ENCODE results near the gene GDPD4. TPM values are rescaled to one million over a fixed set of nuclear protein-coding genes. Genes with fewer than 3 reads are reported as not detected.

Gene GDPD4
- total and polyA plus RNA-seq, 3 experiments from 2014 or later: not detected

DNA sequence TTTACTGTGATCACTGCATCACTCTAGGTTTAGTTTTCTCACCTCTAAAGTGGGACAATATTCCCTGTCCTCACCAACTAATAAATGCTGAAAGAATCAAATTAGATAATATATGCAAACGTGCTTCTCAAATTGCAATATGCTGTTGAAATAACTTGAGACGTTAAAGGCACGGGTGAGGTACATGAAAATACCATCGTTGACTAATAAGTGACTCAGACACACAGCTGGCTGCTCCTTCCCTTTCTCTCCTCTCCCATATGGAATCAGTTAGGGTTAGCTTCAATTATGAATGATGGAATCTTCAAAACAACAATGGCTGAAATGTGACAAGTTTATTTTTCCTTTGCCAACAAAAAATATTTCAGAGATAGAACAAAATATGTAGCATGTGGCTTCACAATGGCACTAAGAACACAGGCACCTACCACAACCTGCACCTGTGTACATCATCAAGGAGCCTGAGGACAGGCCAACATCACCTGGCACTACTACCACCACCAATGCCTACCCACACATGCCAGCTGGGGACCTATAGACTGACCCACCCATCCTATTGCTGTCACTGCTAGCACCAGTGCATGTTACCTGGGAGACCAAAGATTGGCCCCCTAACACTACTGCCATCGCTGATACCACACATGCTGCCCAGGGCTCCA, 13.7 kb downstream of the GDPD4 start:
- CTCF ChIA-PET: interaction anchor here (1.4 kb wide), 1 partner anchor 9 kb away, joined by 3 read pairs; no protein-coding TSS in a partner anchor

DNA sequence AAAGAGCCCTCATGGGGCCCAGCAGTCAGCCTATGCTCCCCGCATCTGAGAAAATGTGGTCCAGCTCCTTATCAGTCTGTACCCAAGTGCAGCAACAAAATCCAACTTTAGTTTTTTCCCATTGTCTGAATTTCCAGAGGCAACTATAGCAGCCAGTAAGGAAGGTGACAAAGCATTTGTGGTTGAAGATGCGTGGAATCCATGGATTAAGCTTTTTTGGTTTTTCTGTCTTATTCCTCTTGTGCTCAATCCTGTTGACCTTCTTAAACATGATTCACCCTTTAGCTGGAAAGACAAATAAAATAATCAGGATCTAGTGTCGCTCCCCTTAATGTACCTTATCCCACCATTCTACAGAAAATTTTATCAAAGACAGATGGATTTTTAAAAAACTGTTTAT, 14.3 kb downstream of the GDPD4 start:
- H3K27ac Mint-ChIP-seq: no peak overlapping the region
- ChIA-PET POLR2A (no interaction called here), CTCF (interaction anchor here (1.4 kb wide), 1 partner anchor 9 kb away, joined by 3 read pairs; no protein-coding TSS in a partner anchor)
- no peaks in the 10 kb centered on the region for H3K4me1 Mint-ChIP-seq
- no peak overlapping the region for H3K4me3 Mint-ChIP-seq
- H3K27me3 Mint-ChIP-seq: peaks cover 8 to 50% of the 10 kb centered on the region in 2 donors
- DNase-seq: no peak
- no peaks in the 10 kb centered on the region for H3K36me3 Mint-ChIP-seq
- no peak overlapping the region for H3K4me3 ChIP-seq (ENCODE audit: low read length)
- no peaks in the 10 kb centered on the region for H3K27me3 ChIP-seq (ENCODE audit: insufficient read depth, low read length, poor library complexity, severe bottlenecking)
- no peak overlapping the region for H3K27ac ChIP-seq (ENCODE audit: low read depth, low read length)
- no peaks in the 10 kb centered on the region for H3K36me3 ChIP-seq (ENCODE audit: insufficient read depth, low read length)
- H3K4me1 ChIP-seq (ENCODE audit: insufficient read depth, low read length): no peaks in the 10 kb centered on the region
- no peaks in the 10 kb centered on the region for H3K9me3 Mint-ChIP-seq
- no peaks in the 10 kb centered on the region for H3K9me3 ChIP-seq (ENCODE audit: low read length)

More for the DNA sequence above, 13.7 kb downstream of the GDPD4 start:
- no peaks in the 10 kb centered on the region for H3K4me1 Mint-ChIP-seq
- DNase-seq: no peak
- no peaks in the 10 kb centered on the region for H3K36me3 Mint-ChIP-seq
- Histone ChIP-seq H3K9me3 (ENCODE audit: low read length) (no peaks in the 10 kb centered on the region), H3K4me3 (ENCODE audit: low read length) (no peak overlapping the region), H3K27ac (ENCODE audit: low read depth, low read length) (no peak overlapping the region), H3K36me3 (ENCODE audit: insufficient read depth, low read length) (no peaks in the 10 kb centered on the region), H3K27me3 (ENCODE audit: insufficient read depth, low read length, poor library complexity, severe bottlenecking) (no peaks in the 10 kb centered on the region), H3K4me1 (ENCODE audit: insufficient read depth, low read length) (no peaks in the 10 kb centered on the region)
- POLR2A ChIA-PET: no interaction called here
- H3K27me3 Mint-ChIP-seq: peaks cover 8 to 49% of the 10 kb centered on the region in 2 donors
- no peak overlapping the region for H3K27ac Mint-ChIP-seq
- H3K9me3 Mint-ChIP-seq: no peaks in the 10 kb centered on the region
- no peak overlapping the region for H3K4me3 Mint-ChIP-seq

DNA sequence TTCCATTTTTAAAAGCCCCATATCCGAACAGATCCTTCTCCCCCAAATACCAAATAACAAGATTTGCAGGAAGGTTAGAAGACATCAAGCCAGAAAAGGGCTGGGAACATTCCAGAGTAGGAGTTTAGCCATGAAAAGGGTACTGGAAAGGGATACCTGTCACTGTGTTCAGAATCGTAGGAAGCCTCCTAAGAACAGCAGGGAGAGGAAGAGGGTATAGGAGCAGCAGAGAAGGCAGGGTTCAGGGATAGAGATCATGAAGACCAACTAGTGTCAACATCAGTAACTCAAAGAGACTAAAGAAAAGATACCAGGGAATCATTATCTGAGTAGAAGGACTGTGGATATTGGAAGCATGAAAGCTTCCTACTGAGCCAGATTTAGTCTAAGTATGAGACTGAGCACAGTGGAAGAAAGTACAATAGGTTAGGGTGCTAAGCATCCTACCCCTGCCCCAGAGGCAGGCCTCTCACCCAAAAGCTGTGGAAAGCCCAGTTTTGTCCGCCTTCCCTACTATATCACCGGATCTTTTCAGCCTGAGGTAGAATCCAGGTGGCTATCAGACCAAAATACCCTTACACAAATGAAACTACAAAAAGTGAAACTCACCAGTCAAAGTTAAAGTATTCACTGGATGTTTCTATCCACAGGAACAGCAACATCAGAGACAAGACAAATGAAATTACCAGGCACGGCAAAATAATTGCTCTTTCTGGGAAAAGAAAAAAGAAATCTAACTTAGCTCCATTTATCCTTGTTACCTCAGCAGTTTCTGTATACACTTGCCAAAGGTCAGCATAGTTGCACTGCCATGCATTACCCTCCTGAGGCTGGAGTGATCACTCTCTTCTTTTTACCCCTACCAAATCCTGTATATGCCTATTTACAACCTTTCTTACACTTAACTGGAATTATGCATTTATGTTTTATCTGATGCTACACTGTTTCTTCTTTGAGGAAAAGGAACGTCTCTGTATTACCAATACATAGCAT, 16.7 kb downstream of the GDPD4 start:
- Histone ChIP-seq H3K9me3 (ENCODE audit: low read length) (no peaks in the 10 kb centered on the region), H3K4me1 (ENCODE audit: insufficient read depth, low read length) (no peaks in the 10 kb centered on the region), H3K27me3 (ENCODE audit: insufficient read depth, low read length, poor library complexity, severe bottlenecking) (no peaks in the 10 kb centered on the region), H3K27ac (ENCODE audit: low read depth, low read length) (no peak overlapping the region), H3K4me3 (ENCODE audit: low read length) (no peak overlapping the region), H3K36me3 (ENCODE audit: insufficient read depth, low read length) (no peaks in the 10 kb centered on the region)
- peaks cover 16 to 52% of the 10 kb centered on the region in 2 donors for H3K27me3 Mint-ChIP-seq
- H3K36me3 Mint-ChIP-seq: no peaks in the 10 kb centered on the region
- H3K9me3 Mint-ChIP-seq: peaks cover 0 to 6% (median 0%) of the 10 kb centered on the region in 5 donors
- H3K27ac Mint-ChIP-seq: no peak overlapping the region
- H3K4me3 Mint-ChIP-seq: no peak overlapping the region
- DNase-seq: no peak
- no peaks in the 10 kb centered on the region for H3K4me1 Mint-ChIP-seq
- POLR2A ChIA-PET: no interaction called here
- CTCF ChIA-PET: no interaction called here

DNA sequence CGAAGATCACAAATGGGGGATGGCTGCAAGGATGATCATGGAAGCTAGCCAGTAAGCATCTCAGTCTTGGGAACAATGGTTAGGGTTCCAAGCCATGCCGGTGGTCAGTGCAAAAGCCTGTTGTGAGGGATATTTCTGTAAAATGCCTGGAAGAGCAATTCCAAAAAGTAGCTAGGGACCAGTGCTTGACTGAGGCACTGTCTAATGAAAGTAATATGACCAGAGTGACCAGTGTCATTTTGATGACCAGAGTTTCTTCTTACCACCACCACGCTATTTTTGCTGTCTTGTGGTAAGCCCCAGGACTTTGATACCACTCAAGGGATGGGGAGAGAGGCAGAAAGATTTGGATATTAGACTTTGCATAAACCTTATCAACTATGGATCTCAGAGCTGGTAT, 18.4 kb downstream of the GDPD4 start:
- peaks cover 0 to 6% (median 0%) of the 10 kb centered on the region in 5 donors for H3K9me3 Mint-ChIP-seq
- H3K36me3 ChIP-seq (ENCODE audit: insufficient read depth, low read length): no peaks in the 10 kb centered on the region
- peaks cover 20 to 50% of the 10 kb centered on the region in 2 donors for H3K27me3 Mint-ChIP-seq
- no peaks in the 10 kb centered on the region for H3K4me1 Mint-ChIP-seq
- CTCF ChIA-PET: no interaction called here
- H3K4me3 ChIP-seq (ENCODE audit: low read length): no peak overlapping the region
- H3K27me3 ChIP-seq (ENCODE audit: insufficient read depth, low read length, poor library complexity, severe bottlenecking): no peaks in the 10 kb centered on the region
- H3K4me3 Mint-ChIP-seq: no peak overlapping the region
- H3K9me3 ChIP-seq (ENCODE audit: low read length): no peaks in the 10 kb centered on the region
- H3K4me1 ChIP-seq (ENCODE audit: insufficient read depth, low read length): no peaks in the 10 kb centered on the region
- H3K36me3 Mint-ChIP-seq: no peaks in the 10 kb centered on the region
- POLR2A ChIA-PET: no interaction called here
- no peak overlapping the region for H3K27ac Mint-ChIP-seq
- H3K27ac ChIP-seq (ENCODE audit: low read depth, low read length): no peak overlapping the region
- no peak for DNase-seq

DNA sequence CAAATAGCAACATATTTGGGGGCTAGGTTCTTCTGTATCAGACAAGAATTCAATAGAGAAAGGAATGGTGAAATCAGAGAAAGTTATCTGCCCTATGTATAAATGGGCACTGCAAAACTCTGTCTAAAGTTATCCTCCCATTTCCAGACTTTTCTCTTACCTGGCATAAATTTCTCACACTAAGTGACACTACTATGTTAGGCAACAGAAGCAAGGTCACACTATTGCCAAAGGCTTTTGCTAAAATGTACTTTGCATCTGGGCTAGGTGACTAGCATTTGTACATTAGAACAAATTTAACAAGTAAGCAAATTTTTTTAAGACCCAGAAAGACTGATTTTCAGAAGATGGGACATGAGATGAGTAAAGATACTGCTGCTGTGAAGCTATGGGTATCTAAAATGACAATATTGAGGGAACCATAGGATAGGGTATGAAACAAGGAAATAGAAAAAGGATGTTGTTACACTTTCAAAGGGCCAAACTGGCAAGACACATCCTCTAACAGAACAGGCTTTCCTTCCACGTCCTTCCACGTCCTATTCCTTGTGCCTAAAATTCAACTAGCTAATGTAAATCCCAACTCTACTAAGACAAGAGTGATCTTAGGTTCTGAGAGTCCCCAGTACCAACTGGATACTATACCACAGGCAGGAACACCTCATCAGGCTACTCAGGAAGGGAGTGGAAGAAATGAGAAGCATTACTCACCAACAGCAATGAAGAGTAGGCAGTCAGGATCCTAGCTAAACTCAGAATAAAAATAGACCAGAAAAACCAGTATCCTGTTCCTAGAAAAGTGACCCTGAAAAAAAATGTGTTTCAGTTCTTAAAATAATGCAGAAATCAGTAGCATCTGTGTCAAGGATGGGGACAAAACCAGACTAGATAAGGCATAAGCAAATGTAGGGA, 22.6 kb downstream of the GDPD4 start:
- Histone ChIP-seq H3K4me3 (ENCODE audit: low read length) (no peak overlapping the region), H3K27me3 (ENCODE audit: insufficient read depth, low read length, poor library complexity, severe bottlenecking) (no peaks in the 10 kb centered on the region), H3K9me3 (ENCODE audit: low read length) (no peaks in the 10 kb centered on the region), H3K27ac (ENCODE audit: low read depth, low read length) (no peak overlapping the region), H3K4me1 (ENCODE audit: insufficient read depth, low read length) (no peaks in the 10 kb centered on the region), H3K36me3 (ENCODE audit: insufficient read depth, low read length) (no peaks in the 10 kb centered on the region)
- Mint-ChIP-seq H3K4me1 (no peaks in the 10 kb centered on the region), H3K9me3 (peaks cover 0 to 6% (median 0%) of the 10 kb centered on the region in 5 donors), H3K27me3 (peaks cover 15 to 28% of the 10 kb centered on the region in 2 donors), H3K27ac (no peak overlapping the region), H3K4me3 (no peak overlapping the region), H3K36me3 (no peaks in the 10 kb centered on the region)
- no peak for DNase-seq
- ChIA-PET CTCF (interaction anchor here (1.1 kb wide), 1 partner anchor 9 kb away, joined by 3 read pairs; no protein-coding TSS in a partner anchor), POLR2A (no interaction called here)

DNA sequence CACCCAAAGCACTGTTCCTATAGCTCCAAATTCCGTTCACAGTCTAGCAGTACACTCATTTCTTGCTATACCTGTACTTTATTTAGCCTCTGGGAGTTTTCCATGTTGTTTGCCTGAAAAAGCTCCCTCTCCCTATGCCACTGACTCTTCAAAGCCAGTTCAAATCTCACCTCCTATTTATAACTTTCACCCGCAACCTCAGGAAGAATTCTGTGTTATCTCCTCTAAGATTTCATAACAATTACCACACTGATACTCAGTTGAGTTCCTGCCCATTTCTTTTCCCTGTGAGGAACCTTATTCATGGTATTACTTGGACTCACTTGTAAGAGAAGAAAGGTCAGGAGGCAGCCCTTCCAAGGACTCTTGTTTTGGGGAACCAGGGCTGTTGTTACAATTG, 25.2 kb downstream of the GDPD4 start:
- H3K4me3 Mint-ChIP-seq: no peak overlapping the region

DNA sequence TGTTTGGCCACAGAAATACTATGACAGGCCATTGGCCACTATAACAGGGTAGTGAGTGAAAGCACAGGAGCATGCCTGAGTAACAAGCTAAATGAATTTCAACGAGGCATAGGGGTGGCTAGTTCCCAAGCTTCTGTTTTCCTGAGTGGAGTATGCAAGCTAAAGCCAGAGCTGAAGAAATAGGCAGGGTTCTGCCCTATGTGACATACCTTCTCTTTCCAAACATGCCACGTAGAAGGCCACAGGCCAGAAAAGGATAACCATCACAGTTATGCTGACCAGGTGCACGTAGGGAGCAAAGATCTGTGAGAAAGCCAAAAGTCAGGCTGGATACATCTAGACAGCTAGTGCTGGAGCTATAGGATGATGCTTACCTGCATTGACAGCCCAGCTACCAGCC, 30.6 kb downstream of the GDPD4 start:
- Histone ChIP-seq H3K9me3 (ENCODE audit: low read length) (no peaks in the 10 kb centered on the region), H3K36me3 (ENCODE audit: insufficient read depth, low read length) (no peaks in the 10 kb centered on the region), H3K4me3 (ENCODE audit: low read length) (no peak overlapping the region), H3K27ac (ENCODE audit: low read depth, low read length) (no peak overlapping the region), H3K4me1 (ENCODE audit: insufficient read depth, low read length) (no peaks in the 10 kb centered on the region), H3K27me3 (ENCODE audit: insufficient read depth, low read length, poor library complexity, severe bottlenecking) (peaks cover 3% of the 10 kb centered on the region)
- H3K4me1 Mint-ChIP-seq: no peaks in the 10 kb centered on the region
- H3K4me3 Mint-ChIP-seq: no peak overlapping the region
- H3K27me3 Mint-ChIP-seq: peaks cover 5 to 20% of the 10 kb centered on the region in 2 donors
- DNase-seq: no peak
- ChIA-PET POLR2A (no interaction called here), CTCF (no interaction called here)
- H3K27ac Mint-ChIP-seq: no peak overlapping the region
- H3K36me3 Mint-ChIP-seq: no peaks in the 10 kb centered on the region
- no peaks in the 10 kb centered on the region for H3K9me3 Mint-ChIP-seq

More for the DNA sequence above, 25.2 kb downstream of the GDPD4 start:
- Histone ChIP-seq H3K27me3 (ENCODE audit: insufficient read depth, low read length, poor library complexity, severe bottlenecking) (no peaks in the 10 kb centered on the region), H3K36me3 (ENCODE audit: insufficient read depth, low read length) (no peaks in the 10 kb centered on the region), H3K9me3 (ENCODE audit: low read length) (no peaks in the 10 kb centered on the region), H3K4me3 (ENCODE audit: low read length) (no peak overlapping the region), H3K4me1 (ENCODE audit: insufficient read depth, low read length) (no peaks in the 10 kb centered on the region), H3K27ac (ENCODE audit: low read depth, low read length) (no peak overlapping the region)
- no peak for DNase-seq
- CTCF ChIA-PET: no interaction called here
- POLR2A ChIA-PET: no interaction called here
- H3K36me3 Mint-ChIP-seq: no peaks in the 10 kb centered on the region
- peaks cover 13 to 22% of the 10 kb centered on the region in 2 donors for H3K27me3 Mint-ChIP-seq
- no peak overlapping the region for H3K27ac Mint-ChIP-seq
- no peaks in the 10 kb centered on the region for H3K4me1 Mint-ChIP-seq
- H3K9me3 Mint-ChIP-seq: peaks cover 0 to 6% (median 0%) of the 10 kb centered on the region in 5 donors

Data from CD8-positive, alpha-beta memory T cell (primary cell).